ENCODE measurements around the gene TTC34. TPM values are rescaled to one million over a fixed set of nuclear protein-coding genes. Genes with fewer than 3 reads are reported as not detected.

Gene TTC34
- polyA plus RNA-seq (ENCODE audit: insufficient read length in 4 of 4): 1 to 10 TPM in 2 of 4 donors, under 1 TPM in 2; 0.46 to 1.4 (median 0.89) TPM

- no peak for DNase-seq (ENCODE audit: low read depth in 4 of 4, low spot score in 3 of 4)
These were observed at the start of gene TTC34 for GRCh38 chr1:2801535-2802291. TTC34 (minus strand) TSS chr1:2801693; CDS start chr1:2800827, 866 bp downstream.

- no peak for DNase-seq (ENCODE audit: low read depth in 4 of 4, low spot score in 3 of 4)
These were observed 49.0 kb upstream of the TTC34 start for GRCh38 chr1:2850502-2850901.

DNA sequence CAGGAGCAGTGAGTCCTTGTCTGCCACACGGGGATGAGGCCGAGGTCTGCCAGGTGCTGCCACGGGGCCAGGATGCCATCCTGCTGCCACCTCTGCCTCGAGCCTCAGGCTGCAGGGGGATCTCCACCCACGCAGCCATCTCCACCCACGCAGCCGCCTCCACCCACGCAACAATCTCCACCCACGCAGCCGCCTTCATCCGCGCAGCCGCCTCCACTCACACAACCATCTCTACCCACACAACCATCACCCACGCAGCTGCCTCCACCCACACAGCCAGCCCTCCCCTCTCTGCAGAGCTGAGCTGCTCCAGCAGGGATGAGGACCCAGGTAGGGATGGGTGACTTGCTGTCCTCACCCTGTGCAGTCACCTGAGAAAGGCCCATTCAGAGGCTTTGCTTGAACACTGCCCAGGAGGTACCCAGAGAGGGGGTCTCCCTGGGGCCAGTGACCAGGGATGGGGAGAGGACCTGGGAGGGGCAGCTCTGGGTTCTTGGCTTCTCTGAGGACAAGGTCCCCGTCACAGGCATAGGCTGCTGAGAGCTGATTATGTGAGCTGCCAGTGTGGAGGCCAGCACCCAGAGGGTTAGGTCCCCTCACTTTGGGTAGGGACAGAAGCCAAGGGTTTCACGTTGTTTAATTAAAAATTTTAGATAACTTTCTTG, 46.6 kb upstream of the TTC34 start:
- no peak for DNase-seq (ENCODE audit: low read depth in 4 of 4, low spot score in 3 of 4)

DNA sequence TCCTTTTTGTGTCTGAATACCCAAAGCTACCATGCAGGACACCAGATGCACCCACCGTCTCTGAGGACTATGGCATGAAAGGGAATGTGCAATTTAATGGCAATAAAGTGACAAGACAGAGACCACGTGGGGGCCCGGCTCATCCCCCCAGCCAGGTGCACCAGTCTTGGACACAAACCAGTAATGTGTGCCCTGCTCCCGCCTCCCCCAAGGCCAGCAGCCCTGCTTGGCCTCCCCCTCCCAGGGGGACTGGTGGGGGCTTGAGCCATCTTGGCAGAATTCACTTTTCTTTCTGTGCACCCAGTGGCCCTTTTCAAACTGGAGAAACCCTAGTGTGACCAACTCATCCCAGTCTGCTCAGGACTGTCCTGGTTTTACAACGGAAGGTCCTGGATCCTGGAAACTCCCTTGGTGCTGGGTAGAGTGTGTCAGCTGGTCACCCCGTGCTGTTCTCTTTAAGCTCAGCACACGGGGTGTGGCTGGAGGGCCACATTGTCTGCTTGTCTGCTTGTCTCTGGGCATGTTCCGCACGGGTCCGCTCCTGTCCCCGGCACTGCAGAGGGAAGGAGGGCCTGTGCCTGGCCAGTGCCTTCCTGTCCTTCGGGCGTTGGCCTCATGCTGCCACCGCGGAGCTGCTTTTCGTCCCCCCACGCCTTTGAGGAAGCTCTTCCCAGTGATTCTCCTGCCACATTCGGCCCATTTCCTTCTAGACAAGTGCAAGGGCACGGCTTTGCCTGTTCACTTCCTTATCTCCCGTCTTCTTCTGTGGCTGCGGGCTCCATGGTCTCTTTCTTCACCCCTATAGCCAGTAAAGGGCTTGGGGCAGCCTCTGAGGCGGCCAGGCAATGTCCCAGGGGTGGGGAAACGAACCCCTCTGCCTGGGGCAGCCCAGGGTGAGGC, 45.8 kb upstream of the TTC34 start:
- no peak for DNase-seq (ENCODE audit: low read depth in 4 of 4, low spot score in 3 of 4)

DNA sequence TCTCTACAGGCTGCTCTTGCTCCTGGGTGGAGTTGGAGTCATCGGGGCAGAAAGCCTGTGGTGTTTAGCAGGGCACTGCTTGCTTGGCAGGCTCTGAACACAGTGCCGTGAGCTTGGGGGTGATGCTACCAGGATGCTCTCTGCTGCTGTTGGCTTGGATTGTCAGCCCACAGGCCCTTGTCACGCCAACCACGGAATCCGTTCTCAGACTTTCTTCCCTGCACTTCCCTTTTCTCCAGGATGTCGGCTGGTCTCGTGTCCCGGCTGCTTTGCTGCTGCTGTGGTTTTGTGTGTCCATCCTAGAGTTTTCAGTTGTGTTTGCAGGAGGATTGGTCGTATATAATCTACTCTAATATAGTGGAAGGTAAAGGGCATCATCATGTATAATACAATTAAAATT, 44.4 kb upstream of the TTC34 start:
- no peak for DNase-seq (ENCODE audit: low read depth in 4 of 4, low spot score in 3 of 4)

GRCh38 chr1:2840036-2840809, 38.7 kb upstream of the TTC34 start:
- DNase-seq (ENCODE audit: low read depth in 4 of 4, low spot score in 3 of 4): no peak

GRCh38 chr1:2837823-2838222, 36.3 kb upstream of the TTC34 start:
- DNase-seq (ENCODE audit: low read depth in 4 of 4, low spot score in 3 of 4): no peak

- no peak for DNase-seq (ENCODE audit: low read depth in 4 of 4, low spot score in 3 of 4)
These were observed 35.8 kb upstream of the TTC34 start for GRCh38 chr1:2837316-2837715.

DNA sequence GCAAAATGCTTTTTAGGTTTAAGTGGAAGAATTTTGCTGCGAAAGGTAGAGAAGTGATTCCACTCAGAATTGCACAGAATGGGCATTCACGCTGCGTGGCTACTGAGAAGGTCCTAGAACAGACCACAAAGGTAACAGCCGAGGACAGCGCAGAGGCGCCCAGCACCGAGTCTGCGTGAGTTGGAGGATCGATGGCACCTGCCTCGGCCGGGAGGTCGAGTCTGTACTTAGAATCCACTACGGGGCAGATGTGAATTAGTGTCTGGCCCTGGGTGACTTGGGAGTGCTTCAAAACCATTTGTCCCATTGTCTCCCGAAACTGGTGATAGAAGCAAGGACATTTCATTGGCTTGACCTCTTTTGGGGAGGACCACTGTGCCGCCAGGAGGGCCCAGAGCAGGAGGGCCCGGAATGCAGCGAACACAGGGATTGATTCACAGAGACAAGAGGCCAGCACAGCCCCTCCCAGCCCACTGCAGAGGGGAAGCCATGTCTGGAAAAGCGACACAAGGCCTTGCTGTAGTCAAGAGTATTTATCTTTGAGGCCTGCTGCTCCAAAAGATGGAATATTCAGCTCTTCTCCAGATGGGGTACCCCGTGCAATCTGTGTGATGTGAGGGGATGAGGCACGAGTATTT, 35.0 kb upstream of the TTC34 start:
- no peak for DNase-seq (ENCODE audit: low read depth in 4 of 4, low spot score in 3 of 4)

DNA sequence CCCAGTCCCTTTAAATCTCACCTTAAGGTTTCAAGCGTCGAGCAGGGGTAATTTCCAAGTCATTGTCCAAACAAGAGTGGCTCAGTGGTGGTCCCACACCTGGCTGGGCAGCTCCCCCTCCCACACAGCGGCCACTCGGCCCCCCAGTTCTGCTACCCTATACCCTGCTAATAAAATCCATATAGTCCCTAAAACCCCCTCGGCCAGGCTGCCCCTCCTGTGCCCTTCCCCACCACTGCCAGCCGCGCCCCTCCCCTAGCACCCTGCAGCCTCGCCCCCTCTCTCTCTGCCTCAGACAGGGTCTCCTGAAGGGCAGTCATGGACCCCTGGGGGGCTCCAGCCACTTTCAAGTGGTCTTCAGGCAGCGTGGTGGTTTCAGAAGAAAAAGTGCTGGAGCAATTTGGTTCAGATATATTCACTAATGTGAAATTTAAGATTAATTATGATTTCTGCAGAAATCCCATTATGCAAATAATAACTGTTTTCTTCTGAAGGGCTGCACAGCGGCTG, 34.2 kb upstream of the TTC34 start:
- no peak for DNase-seq (ENCODE audit: low read depth in 4 of 4, low spot score in 3 of 4)

DNA sequence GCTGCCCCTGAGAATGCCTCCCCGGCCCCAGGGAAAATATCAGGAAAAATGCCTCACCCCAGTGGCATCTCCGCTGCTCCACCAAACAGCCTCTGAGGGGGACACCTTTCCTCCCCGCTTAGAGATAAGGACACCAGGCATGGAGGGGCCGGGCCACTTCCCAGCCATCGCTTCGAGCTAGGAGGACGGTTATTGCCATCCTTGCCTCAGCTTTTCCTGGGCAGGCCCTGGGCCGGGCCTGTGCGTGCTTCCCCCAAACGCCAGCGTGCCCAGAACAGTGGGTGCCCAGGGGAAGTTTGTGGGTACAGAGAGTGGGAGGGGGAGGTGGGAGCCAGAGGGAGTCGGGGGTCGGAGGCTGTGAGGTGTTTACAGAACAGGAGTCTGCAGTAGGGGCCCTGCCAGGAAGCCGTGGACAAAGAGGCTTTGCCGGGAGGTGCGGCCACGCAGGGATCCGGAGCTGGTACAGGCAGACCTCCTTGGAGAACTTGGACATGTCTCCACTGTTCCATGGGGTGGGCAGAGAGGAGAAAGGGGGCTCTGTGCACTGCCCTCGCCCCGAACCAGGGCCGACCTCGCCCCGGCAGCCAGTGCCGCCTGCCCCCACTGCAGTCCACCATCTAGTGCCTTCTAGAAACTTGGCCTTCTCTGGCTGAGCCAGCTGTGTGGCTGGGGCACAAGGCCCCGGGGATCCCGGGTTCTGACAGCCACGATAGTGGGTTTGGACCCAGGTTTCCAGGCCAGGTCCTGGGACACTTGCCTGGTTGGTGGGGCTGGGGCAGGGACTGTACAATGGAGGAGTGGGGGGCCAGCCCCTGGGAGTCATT, 33.5 kb upstream of the TTC34 start:
- no peak for DNase-seq (ENCODE audit: low read depth in 4 of 4, low spot score in 3 of 4)

- DNase-seq (ENCODE audit: low read depth in 4 of 4, low spot score in 3 of 4): no peak
These were observed 32.6 kb upstream of the TTC34 start for GRCh38 chr1:2834146-2834475.

DNA sequence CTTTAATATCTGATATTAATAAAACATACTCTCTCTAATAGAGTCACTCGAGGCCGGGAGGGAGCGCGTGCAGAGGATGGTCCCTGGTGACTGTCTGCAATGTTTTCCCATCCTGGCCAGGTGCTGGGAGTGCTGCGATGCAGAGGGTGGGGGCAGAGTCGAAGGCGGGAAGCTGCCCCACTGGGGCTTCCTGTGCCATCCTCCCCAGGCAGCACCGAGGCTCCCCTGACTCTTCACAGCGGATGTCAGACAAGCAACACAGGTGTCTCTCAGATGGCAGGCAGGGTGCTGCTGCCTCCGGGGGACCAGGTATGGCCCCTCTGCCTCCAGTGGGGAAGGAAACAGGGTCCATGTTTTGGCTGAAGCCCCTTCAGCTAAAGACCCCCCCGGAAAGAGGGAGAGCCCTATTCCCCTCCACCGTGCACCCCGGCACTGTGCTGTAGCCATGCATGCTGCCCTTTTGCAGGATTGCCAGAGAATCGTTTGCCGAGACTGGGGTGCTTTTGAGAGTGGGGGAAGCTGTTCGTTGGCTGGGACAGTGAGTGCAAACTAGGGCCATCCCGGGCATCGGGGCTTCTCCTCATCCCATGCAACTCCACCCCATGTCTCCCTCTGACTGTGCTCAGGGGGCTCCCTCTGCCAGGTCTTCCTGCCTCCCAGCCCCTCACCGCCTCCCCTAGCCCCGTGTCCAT, 32.1 kb upstream of the TTC34 start:
- no peak for DNase-seq (ENCODE audit: low read depth in 4 of 4, low spot score in 3 of 4)

- DNase-seq (ENCODE audit: low read depth in 4 of 4, low spot score in 3 of 4): no peak
These were observed 31.3 kb upstream of the TTC34 start for GRCh38 chr1:2832506-2833453.

GRCh38 chr1:2831596-2832212, 30.2 kb upstream of the TTC34 start:
- no peak for DNase-seq (ENCODE audit: low read depth in 4 of 4, low spot score in 3 of 4)

DNA sequence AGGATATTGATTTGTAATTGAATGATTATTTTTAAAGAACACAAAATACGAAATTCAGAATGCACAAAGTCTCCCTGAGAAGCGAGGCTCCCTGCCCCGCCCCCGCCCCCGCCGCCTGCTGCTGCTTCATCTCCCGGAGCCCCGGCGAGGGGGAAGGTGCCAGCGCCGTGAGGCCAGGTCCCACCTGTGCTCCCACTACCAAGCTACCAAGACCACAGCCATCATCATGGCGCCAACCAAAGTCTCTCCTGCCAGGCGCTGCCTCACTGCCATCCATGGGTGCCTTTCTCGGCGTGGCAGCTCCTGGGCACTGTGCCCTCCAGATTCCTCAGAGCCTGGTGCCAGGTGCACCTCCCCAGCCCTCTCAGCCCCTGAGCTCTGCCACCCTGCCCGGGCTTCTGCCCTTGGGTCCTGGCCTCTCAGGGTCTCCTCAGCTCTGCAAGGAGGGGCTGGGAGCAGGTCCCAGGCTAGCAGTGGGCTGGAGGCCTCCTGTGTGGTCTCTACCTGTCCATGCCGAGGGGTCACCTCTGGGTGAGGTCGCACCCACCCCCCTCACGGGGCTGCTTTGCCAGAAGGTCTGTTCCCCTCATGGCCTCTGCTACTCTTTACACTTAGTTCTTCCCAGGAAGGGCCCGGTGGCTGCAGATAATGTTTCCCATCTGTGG, 29.4 kb upstream of the TTC34 start:
- no peak for DNase-seq (ENCODE audit: low read depth in 4 of 4, low spot score in 3 of 4)

Data from left renal pelvis (tissue), 4 donors.